ENCODE data around the gene E4F1. TPM values are rescaled to one million over a fixed set of nuclear protein-coding genes. Genes with fewer than 3 reads are reported as not detected.

E4F1 gene
- total RNA-seq, 1 donor, result 31.5 TPM

DNA sequence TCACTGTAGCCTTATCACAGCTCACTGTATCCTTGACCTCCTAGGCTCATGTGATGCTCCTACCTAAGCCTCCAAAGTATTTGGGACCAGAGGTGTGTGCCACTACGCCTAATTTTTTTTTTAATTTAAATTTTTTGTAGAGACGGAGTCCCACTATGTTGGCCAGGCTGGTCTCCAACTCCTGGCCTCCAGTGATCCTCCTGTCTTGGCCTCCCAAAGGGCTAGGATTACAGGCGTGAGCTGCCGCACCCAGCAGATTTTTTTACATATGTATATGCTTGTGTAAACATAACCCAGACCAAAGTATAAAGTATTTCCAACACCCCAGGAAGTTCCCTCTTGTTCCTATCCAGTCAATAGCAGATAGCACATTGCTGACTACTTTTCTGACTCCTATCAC lies 7.1 kb upstream of the E4F1 start:
- H3K79me2 ChIP-seq (ENCODE audit: insufficient read depth, low read length), result peaks cover 28% of the 10 kb centered on the region
- H3K36me3 ChIP-seq (ENCODE audit: insufficient read depth, low read length), result peaks cover 4% of the 10 kb centered on the region
- TF ChIP-seq, protein P1, sequence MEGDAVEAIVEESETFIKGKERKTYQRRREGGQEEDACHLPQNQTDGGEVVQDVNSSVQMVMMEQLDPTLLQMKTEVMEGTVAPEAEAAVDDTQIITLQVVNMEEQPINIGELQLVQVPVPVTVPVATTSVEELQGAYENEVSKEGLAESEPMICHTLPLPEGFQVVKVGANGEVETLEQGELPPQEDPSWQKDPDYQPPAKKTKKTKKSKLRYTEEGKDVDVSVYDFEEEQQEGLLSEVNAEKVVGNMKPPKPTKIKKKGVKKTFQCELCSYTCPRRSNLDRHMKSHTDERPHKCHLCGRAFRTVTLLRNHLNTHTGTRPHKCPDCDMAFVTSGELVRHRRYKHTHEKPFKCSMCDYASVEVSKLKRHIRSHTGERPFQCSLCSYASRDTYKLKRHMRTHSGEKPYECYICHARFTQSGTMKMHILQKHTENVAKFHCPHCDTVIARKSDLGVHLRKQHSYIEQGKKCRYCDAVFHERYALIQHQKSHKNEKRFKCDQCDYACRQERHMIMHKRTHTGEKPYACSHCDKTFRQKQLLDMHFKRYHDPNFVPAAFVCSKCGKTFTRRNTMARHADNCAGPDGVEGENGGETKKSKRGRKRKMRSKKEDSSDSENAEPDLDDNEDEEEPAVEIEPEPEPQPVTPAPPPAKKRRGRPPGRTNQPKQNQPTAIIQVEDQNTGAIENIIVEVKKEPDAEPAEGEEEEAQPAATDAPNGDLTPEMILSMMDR (IDR thresholded peaks at IDR 0.05; ENCODE audit: extremely low read depth, low read depth, low read length), result no peak
- no peaks in the 10 kb centered on the region for H3K9me3 ChIP-seq (ENCODE audit: low read depth, low read length)
- no peak overlapping the region for H3K4me3 ChIP-seq (ENCODE audit: insufficient read depth, low read length)
- H3K4me2 ChIP-seq (ENCODE audit: insufficient read depth, low read length), result no peak overlapping the region
- H3K27ac ChIP-seq (ENCODE audit: low read depth, low read length), result no peak overlapping the region
- no peaks in the 10 kb centered on the region for H3K27me3 ChIP-seq (ENCODE audit: insufficient read depth, low read length)
- no peaks in the 10 kb centered on the region for H4K20me1 ChIP-seq (ENCODE audit: insufficient read depth, low read length)
- H2AFZ ChIP-seq (ENCODE audit: low read length), result no peak overlapping the region
- H3K4me1 ChIP-seq (ENCODE audit: insufficient read depth, low read length), result peaks cover 17% of the 10 kb centered on the region
- DNase-seq (ENCODE audit: insufficient read length, low spot score, missing footprints), result no peak

DNA sequence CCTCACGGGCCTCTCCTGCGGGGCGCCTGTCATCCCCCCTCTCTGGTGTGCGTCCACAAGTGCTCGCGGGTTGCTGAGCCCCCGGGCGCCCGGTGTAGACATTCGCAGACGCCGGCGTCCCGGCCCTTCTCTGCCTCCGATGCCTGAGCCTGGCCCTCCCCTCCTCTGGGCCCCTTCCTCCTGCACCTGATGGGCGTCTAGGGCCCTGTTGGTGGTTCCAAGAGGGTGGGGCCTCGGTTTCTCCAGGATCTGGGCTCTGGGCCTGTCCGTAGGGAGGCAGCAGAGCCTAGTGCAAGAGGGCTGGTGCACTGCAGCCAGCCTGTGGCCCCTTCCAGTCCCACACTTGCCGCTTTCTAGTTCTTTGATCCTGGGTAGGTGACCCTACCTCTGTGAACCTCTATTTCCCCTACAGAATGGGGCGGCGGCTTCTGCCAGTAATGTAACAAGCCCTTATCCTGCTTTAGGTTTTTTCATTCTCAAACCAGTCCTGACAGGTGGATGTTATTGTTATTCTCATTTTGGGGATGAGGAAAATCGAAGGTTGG lies 623 bp downstream of the E4F1 start:
- H3K4me1 ChIP-seq (ENCODE audit: insufficient read depth, low read length), result peaks cover 14% of the 10 kb centered on the region
- peak; percentile 98 for DNase-seq (ENCODE audit: insufficient read length, low spot score, missing footprints)
- H3K4me2 ChIP-seq (ENCODE audit: insufficient read depth, low read length), result peak overlapping the region; percentile 88
- peak overlapping the region; percentile 94 for H3K4me3 ChIP-seq (ENCODE audit: insufficient read depth, low read length)
- H4K20me1 ChIP-seq (ENCODE audit: insufficient read depth, low read length), result peaks cover 39% of the 10 kb centered on the region
- H3K79me2 ChIP-seq (ENCODE audit: insufficient read depth, low read length), result peaks cover 54% of the 10 kb centered on the region
- H3K9me3 ChIP-seq (ENCODE audit: low read depth, low read length), result no peaks in the 10 kb centered on the region
- TF ChIP-seq, protein P1 (IDR thresholded peaks at IDR 0.05; ENCODE audit: extremely low read depth, low read depth, low read length), result peak; percentile 20
- peaks cover 10% of the 10 kb centered on the region for H3K36me3 ChIP-seq (ENCODE audit: insufficient read depth, low read length)
- H2AFZ ChIP-seq (ENCODE audit: low read length), result peak overlapping the region; percentile 88
- no peaks in the 10 kb centered on the region for H3K27me3 ChIP-seq (ENCODE audit: insufficient read depth, low read length)
- H3K27ac ChIP-seq (ENCODE audit: low read depth, low read length), result peak overlapping the region; percentile 72

DNA sequence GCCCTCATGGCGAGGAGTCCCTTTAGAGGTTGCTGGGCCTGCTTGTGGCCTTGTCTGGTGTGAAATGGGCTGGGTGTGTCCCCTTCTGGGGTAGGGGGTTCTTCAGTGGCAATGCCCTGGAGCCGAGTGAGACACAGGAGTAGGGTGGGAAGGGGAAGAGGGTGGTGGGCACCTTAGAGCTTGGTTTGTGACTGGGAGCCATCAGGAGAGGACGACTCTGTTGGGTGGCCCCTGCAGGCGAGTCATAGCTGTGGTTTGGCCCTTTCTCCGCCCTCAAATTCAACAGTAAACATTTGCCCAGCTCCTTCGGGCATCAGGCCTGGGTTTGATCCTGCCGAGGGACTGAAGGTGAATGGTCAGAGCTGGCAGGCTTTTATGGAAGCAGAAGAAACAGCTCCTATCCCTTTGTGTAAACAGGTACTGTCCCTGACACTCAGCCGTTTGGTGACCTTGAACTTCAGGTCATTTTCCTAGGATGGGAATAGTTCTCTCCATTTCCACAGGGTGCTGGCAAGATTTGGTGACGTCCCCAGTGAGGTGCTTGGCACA lies 2.9 kb downstream of the E4F1 start:
- peak; percentile 91 for DNase-seq (ENCODE audit: insufficient read length, low spot score, missing footprints)
- TF ChIP-seq, protein P1 (IDR thresholded peaks at IDR 0.05; ENCODE audit: extremely low read depth, low read depth, low read length), result no peak
- peak overlapping the region; percentile 20 for H3K4me2 ChIP-seq (ENCODE audit: insufficient read depth, low read length)
- no peak overlapping the region for H3K4me3 ChIP-seq (ENCODE audit: insufficient read depth, low read length)
- H3K27ac ChIP-seq (ENCODE audit: low read depth, low read length), result peak overlapping the region; percentile 5
- no peaks in the 10 kb centered on the region for H3K9me3 ChIP-seq (ENCODE audit: low read depth, low read length)
- H3K36me3 ChIP-seq (ENCODE audit: insufficient read depth, low read length), result peaks cover 21% of the 10 kb centered on the region
- no peaks in the 10 kb centered on the region for H3K27me3 ChIP-seq (ENCODE audit: insufficient read depth, low read length)
- no peak overlapping the region for H2AFZ ChIP-seq (ENCODE audit: low read length)
- peaks cover 64% of the 10 kb centered on the region for H3K79me2 ChIP-seq (ENCODE audit: insufficient read depth, low read length)
- H3K4me1 ChIP-seq (ENCODE audit: insufficient read depth, low read length), result peaks cover 14% of the 10 kb centered on the region
- peaks cover 51% of the 10 kb centered on the region for H4K20me1 ChIP-seq (ENCODE audit: insufficient read depth, low read length)

DNA sequence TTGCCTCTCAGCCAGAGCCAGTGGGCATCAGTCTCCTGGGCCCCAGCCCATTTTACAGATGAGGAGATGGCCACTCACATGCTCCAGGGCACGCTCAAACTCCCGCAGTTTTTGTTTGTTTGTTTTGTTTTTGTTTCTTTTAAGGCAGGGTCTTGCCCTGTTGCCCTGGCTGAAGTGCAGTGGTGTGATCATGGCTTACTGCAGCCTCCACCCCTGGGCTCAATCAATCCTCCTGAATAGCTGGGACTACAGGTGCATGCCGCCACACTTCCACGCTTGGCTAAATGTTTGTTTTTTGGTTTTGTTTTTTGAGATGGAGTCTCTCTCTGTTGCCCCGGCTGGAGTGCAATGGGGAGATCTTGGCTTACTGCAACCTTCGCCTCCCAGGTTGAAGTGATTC lies 3.5 kb downstream of the E4F1 start:
- no peak overlapping the region for H2AFZ ChIP-seq (ENCODE audit: low read length)
- H3K4me2 ChIP-seq (ENCODE audit: insufficient read depth, low read length), result no peak overlapping the region
- H3K27me3 ChIP-seq (ENCODE audit: insufficient read depth, low read length), result no peaks in the 10 kb centered on the region
- no peak for DNase-seq (ENCODE audit: insufficient read length, low spot score, missing footprints)
- peaks cover 64% of the 10 kb centered on the region for H3K79me2 ChIP-seq (ENCODE audit: insufficient read depth, low read length)
- TF ChIP-seq, protein P1 (IDR thresholded peaks at IDR 0.05; ENCODE audit: extremely low read depth, low read depth, low read length), result no peak
- H3K4me1 ChIP-seq (ENCODE audit: insufficient read depth, low read length), result peaks cover 14% of the 10 kb centered on the region
- H4K20me1 ChIP-seq (ENCODE audit: insufficient read depth, low read length), result peaks cover 54% of the 10 kb centered on the region
- H3K4me3 ChIP-seq (ENCODE audit: insufficient read depth, low read length), result no peak overlapping the region
- H3K9me3 ChIP-seq (ENCODE audit: low read depth, low read length), result no peaks in the 10 kb centered on the region
- peaks cover 25% of the 10 kb centered on the region for H3K36me3 ChIP-seq (ENCODE audit: insufficient read depth, low read length)
- no peak overlapping the region for H3K27ac ChIP-seq (ENCODE audit: low read depth, low read length)

All from osteoblast (primary cell).